Epidermal melanocyte (primary cell): ENCODE data around the gene AVPR2.
A peak's percentile ranks its signal among the peaks of the same experiment; 100 is the strongest.

Source experiments
- DNase-seq: peaks from one replicate; pipeline ENCODE4 v3.0.0; 2011; ENCODE audit warnings: low spot score; ENCODE audit not compliant: insufficient read length

The AVPR2 gene

GRCh38 chrX:153948847-153949805, 44.7 kb downstream of the AVPR2 start:
- DNase-seq, result no peak

GRCh38 chrX:153950127-153950526, 45.7 kb downstream of the AVPR2 start:
- no peak for DNase-seq

GRCh38 chrX:153951683-153952372, 47.4 kb downstream of the AVPR2 start:
- no peak for DNase-seq

GRCh38 chrX:153952373-153953026, 48.0 kb downstream of the AVPR2 start:
- no peak for DNase-seq

- DNase-seq, result peak; percentile 74
Measured at GRCh38 chrX:153953342-153953830, 48.9 kb downstream of the AVPR2 start.

- no peak for DNase-seq
Measured at GRCh38 chrX:153953892-153954557, 49.6 kb downstream of the AVPR2 start.

GRCh38 chrX:153954558-153955227, 50.2 kb downstream of the AVPR2 start:
- DNase-seq, result no peak

GRCh38 chrX:153955228-153955732, 50.8 kb downstream of the AVPR2 start:
- no peak for DNase-seq

GRCh38 chrX:153956044-153956907, 51.8 kb downstream of the AVPR2 start:
- no peak for DNase-seq
